ENCODE data around the gene KIAA1210. TPM values are rescaled to one million over a fixed set of nuclear protein-coding genes. Genes with fewer than 3 reads are reported as not detected.

Gene KIAA1210
- not detected for total RNA-seq
- not detected for polyA plus RNA-seq

DNA sequence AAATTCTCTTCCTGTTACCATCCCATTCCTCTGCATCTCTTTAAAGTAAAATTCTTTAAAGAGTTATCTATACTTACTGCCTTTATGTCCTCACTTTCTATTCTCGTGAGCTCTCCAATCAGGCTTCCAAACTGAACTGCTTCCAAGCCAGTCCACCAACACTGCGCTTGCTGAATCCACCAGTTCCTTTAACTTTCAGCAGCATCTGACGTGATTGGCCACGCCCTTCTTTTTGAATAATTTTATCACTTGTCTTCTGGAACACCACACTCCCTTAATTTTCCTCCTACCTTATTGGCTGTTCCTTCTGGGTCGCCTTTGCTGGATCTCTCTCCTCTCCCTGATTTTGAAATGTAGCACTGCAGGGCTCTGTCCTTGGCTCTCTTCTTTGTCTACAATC, at the start of gene KIAA1210:
Gene KIAA1210 (minus strand): TSS at position 163 of the 400 bp plus-strand sequence. CDS start 4,170 bp downstream, outside the sequence.
- ChIA-PET POLR2A (ENCODE audit: partially characterized antibody) (no interaction called here), CTCF (ENCODE audit: partially characterized antibody) (interaction anchor here (1.1 kb wide), 1 partner anchor 9 kb away, joined by 3 read pairs; no protein-coding TSS in a partner anchor)

DNA sequence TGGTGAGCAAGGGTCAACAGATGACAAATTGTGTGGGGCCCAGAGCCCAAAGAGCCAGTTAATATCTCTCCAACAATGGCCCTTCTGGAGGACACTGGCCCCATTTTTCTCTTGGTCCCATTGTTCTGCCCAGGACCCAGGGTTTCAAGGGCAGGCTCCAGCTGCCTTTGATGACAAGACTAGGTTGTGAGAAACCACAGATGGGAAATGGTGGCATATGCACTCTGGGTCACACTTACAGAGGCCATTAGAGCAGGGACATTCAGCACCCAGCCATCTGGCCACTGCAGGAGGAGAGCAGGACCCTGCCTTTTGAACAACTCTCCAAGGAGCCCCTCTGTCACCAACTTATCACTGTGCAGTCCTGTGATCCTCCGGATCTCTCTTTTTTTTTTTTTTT, 49.7 kb upstream of the KIAA1210 start:
- ChIA-PET POLR2A (ENCODE audit: partially characterized antibody) (no interaction called here), CTCF (ENCODE audit: partially characterized antibody) (no interaction called here)
- no peaks in the 10 kb centered on the region for H3K9me3 ChIP-seq (ENCODE audit: control insufficient read depth in 1 of 2, low read length in 2 of 2)
- no peak overlapping the region for H3K27ac ChIP-seq (ENCODE audit: low read depth, low read length)
- Mint-ChIP-seq H3K4me3 (no peak overlapping the region), H3K4me1 (no peaks in the 10 kb centered on the region), H3K27ac (no peak overlapping the region), H3K27me3 (peaks cover 0 to 2% of the 10 kb centered on the region in 2 donors), H3K9me3 (no peaks in the 10 kb centered on the region), H3K36me3 (no peaks in the 10 kb centered on the region)
- DNase-seq = no peak
- H3K4me1 ChIP-seq (ENCODE audit: insufficient read depth, low read length) = no peaks in the 10 kb centered on the region
- no peak overlapping the region for H3K4me3 ChIP-seq (ENCODE audit: low read length in 2 of 2)
- intact Hi-C loops (cut with micrococcal nuclease) = no loop called here
- H3K36me3 ChIP-seq (ENCODE audit: insufficient read depth, low read length) = no peaks in the 10 kb centered on the region
- no peaks in the 10 kb centered on the region for H3K27me3 ChIP-seq (ENCODE audit: insufficient read depth, low read length)

More for the DNA sequence above, at the start of gene KIAA1210:
- Mint-ChIP-seq H3K4me1 (no peaks in the 10 kb centered on the region), H3K4me3 (no peak within 1 kb of the TSS), H3K27ac (no peak within 1 kb of the TSS), H3K27me3 (peaks cover 1 to 2% of the 10 kb centered on the region in 2 donors), H3K36me3 (no peaks in the 10 kb centered on the region), H3K9me3 (no peaks in the 10 kb centered on the region)
- Histone ChIP-seq H3K9me3 (ENCODE audit: control insufficient read depth in 1 of 2, low read length in 2 of 2) (no peaks in the 10 kb centered on the region), H3K27ac (ENCODE audit: low read depth, low read length) (no peak within 1 kb of the TSS), H3K36me3 (ENCODE audit: insufficient read depth, low read length) (no peaks in the 10 kb centered on the region), H3K27me3 (ENCODE audit: insufficient read depth, low read length) (no peaks in the 10 kb centered on the region), H3K4me3 (ENCODE audit: low read length in 2 of 2) (no peak within 1 kb of the TSS), H3K4me1 (ENCODE audit: insufficient read depth, low read length) (no peaks in the 10 kb centered on the region)
- no peak for DNase-seq
- intact Hi-C loops (cut with micrococcal nuclease) = no loop called here

DNA sequence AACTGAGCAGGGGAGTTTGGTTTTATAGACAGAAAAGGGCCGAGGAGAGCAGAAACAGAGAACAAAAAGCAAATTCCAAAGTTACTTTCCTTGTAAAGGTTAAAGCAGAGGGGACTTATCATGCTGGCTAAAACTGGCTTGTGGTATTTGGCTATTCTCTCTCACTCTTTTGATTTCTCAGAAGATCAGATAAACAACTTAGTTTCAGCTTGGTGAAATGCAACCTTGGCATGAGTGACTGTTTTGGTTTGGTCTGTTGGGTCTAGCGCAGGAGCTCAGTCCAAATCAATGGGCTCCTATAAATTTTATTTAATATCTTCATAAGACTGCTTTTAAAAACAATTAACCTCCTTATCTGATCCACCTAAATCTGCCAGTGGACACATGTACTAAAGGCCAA, 47.3 kb upstream of the KIAA1210 start:
- POLR2A ChIA-PET (ENCODE audit: partially characterized antibody) = no interaction called here
- H3K27ac ChIP-seq (ENCODE audit: low read depth, low read length) = no peak overlapping the region
- CTCF ChIA-PET (ENCODE audit: partially characterized antibody) = no interaction called here
- intact Hi-C loops (cut with micrococcal nuclease) = no loop called here
- H3K27me3 ChIP-seq (ENCODE audit: insufficient read depth, low read length) = no peaks in the 10 kb centered on the region
- no peaks in the 10 kb centered on the region for H3K27me3 Mint-ChIP-seq
- H3K36me3 Mint-ChIP-seq = no peaks in the 10 kb centered on the region
- no peak overlapping the region for H3K4me3 Mint-ChIP-seq
- no peaks in the 10 kb centered on the region for H3K36me3 ChIP-seq (ENCODE audit: insufficient read depth, low read length)
- H3K4me1 Mint-ChIP-seq = no peaks in the 10 kb centered on the region
- H3K9me3 Mint-ChIP-seq = no peaks in the 10 kb centered on the region
- no peak for DNase-seq
- no peak overlapping the region for H3K27ac Mint-ChIP-seq
- no peak overlapping the region for H3K4me3 ChIP-seq (ENCODE audit: low read length in 2 of 2)
- no peaks in the 10 kb centered on the region for H3K4me1 ChIP-seq (ENCODE audit: insufficient read depth, low read length)
- no peaks in the 10 kb centered on the region for H3K9me3 ChIP-seq (ENCODE audit: control insufficient read depth in 1 of 2, low read length in 2 of 2)

DNA sequence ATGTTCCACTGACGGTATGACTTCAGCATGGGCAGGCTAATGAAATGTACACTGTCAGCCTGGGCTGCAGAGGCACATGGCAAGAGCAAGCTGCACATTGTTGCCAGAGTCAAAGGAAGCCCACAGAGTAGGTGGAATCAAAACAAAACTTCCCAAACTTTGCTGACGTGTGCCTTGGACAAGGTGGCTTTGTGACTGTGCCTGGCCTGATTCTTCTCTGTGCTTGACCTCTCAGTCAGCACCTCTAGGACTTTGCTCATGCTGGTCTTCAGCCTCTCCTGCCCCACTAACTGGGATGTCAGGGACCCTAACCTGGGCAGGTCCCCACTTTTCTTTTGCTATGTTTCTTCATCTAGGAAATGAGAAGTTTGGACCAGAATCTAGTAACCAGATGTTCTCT, 40.5 kb upstream of the KIAA1210 start:
- Mint-ChIP-seq H3K4me3 (no peak overlapping the region), H3K27ac (no peak overlapping the region), H3K9me3 (no peaks in the 10 kb centered on the region), H3K27me3 (peaks cover 3% of the 10 kb centered on the region in 2 donors), H3K36me3 (peaks cover 0 to 1% of the 10 kb centered on the region in 2 donors), H3K4me1 (no peaks in the 10 kb centered on the region)
- ChIA-PET CTCF (ENCODE audit: partially characterized antibody) (no interaction called here), POLR2A (ENCODE audit: partially characterized antibody) (no interaction called here)
- intact Hi-C loops (cut with micrococcal nuclease) = no loop called here
- Histone ChIP-seq H3K27me3 (ENCODE audit: insufficient read depth, low read length) (no peaks in the 10 kb centered on the region), H3K4me1 (ENCODE audit: insufficient read depth, low read length) (no peaks in the 10 kb centered on the region), H3K9me3 (ENCODE audit: control insufficient read depth in 1 of 2, low read length in 2 of 2) (no peaks in the 10 kb centered on the region), H3K27ac (ENCODE audit: low read depth, low read length) (no peak overlapping the region), H3K4me3 (ENCODE audit: low read length in 2 of 2) (no peak overlapping the region), H3K36me3 (ENCODE audit: insufficient read depth, low read length) (no peaks in the 10 kb centered on the region)
- no peak for DNase-seq

DNA sequence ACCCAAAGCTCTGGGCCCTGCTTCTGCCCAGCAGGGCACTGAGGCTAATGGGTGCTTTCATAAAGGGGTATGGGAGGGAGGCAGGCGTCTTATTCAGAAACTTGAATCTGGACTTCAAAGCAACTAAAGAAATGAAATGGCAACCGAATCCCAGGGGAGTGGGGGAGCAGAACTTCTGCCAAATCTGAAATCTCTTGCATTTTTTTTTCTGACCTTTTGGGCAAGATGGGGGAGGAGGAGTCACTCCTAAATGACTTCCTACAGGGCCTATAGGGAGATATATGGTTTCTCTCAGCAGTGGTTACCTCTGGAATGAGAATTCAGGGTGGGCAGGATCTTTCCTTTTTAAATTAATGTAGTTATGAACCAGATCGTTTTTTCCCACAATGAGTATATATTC, 30.6 kb upstream of the KIAA1210 start:
- peaks cover 4 to 9% of the 10 kb centered on the region in 2 donors for H3K27me3 Mint-ChIP-seq
- no peaks in the 10 kb centered on the region for H3K9me3 Mint-ChIP-seq
- Histone ChIP-seq H3K4me1 (ENCODE audit: insufficient read depth, low read length) (no peaks in the 10 kb centered on the region), H3K27ac (ENCODE audit: low read depth, low read length) (no peak overlapping the region), H3K36me3 (ENCODE audit: insufficient read depth, low read length) (no peaks in the 10 kb centered on the region), H3K9me3 (ENCODE audit: control insufficient read depth in 1 of 2, low read length in 2 of 2) (no peaks in the 10 kb centered on the region), H3K4me3 (ENCODE audit: low read length in 2 of 2) (no peak overlapping the region), H3K27me3 (ENCODE audit: insufficient read depth, low read length) (no peaks in the 10 kb centered on the region)
- POLR2A ChIA-PET (ENCODE audit: partially characterized antibody) = no interaction called here
- H3K36me3 Mint-ChIP-seq = no peaks in the 10 kb centered on the region
- CTCF ChIA-PET (ENCODE audit: partially characterized antibody) = no interaction called here
- H3K4me3 Mint-ChIP-seq = no peak overlapping the region
- intact Hi-C loops (cut with micrococcal nuclease) = no loop called here
- no peak overlapping the region for H3K27ac Mint-ChIP-seq
- DNase-seq = no peak
- H3K4me1 Mint-ChIP-seq = no peaks in the 10 kb centered on the region

DNA sequence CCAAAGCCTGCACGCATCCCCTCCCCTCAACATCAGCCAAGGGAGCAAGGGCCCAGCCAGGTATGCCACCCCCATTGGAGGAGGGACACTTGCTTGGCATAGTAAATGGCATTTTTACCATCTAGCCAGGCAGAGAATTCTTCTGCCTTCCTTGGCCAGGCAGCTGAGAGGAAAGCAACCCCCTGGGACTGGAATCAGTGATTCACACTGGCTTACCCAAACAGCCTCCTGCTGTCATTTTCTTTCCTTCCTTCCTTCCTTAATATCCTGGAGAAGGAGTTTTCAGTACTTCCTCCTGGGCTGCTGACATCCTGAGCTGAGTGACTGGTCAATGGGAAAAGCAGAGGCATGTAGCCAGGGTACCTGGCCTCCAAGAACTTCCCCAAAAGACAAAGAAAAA, 28.6 kb upstream of the KIAA1210 start:
- ChIA-PET CTCF (ENCODE audit: partially characterized antibody) (no interaction called here), POLR2A (ENCODE audit: partially characterized antibody) (no interaction called here)
- no peaks in the 10 kb centered on the region for H3K9me3 Mint-ChIP-seq
- no peak overlapping the region for H3K27ac Mint-ChIP-seq
- no peaks in the 10 kb centered on the region for H3K36me3 Mint-ChIP-seq
- Histone ChIP-seq H3K4me1 (ENCODE audit: insufficient read depth, low read length) (no peaks in the 10 kb centered on the region), H3K4me3 (ENCODE audit: low read length in 2 of 2) (no peak overlapping the region), H3K9me3 (ENCODE audit: control insufficient read depth in 1 of 2, low read length in 2 of 2) (no peaks in the 10 kb centered on the region), H3K36me3 (ENCODE audit: insufficient read depth, low read length) (no peaks in the 10 kb centered on the region), H3K27me3 (ENCODE audit: insufficient read depth, low read length) (no peaks in the 10 kb centered on the region), H3K27ac (ENCODE audit: low read depth, low read length) (no peak overlapping the region)
- H3K4me1 Mint-ChIP-seq = no peaks in the 10 kb centered on the region
- no peak overlapping the region for H3K4me3 Mint-ChIP-seq
- H3K27me3 Mint-ChIP-seq = peaks cover 3 to 8% of the 10 kb centered on the region in 2 donors
- intact Hi-C loops (cut with micrococcal nuclease) = no loop called here
- no peak for DNase-seq

DNA sequence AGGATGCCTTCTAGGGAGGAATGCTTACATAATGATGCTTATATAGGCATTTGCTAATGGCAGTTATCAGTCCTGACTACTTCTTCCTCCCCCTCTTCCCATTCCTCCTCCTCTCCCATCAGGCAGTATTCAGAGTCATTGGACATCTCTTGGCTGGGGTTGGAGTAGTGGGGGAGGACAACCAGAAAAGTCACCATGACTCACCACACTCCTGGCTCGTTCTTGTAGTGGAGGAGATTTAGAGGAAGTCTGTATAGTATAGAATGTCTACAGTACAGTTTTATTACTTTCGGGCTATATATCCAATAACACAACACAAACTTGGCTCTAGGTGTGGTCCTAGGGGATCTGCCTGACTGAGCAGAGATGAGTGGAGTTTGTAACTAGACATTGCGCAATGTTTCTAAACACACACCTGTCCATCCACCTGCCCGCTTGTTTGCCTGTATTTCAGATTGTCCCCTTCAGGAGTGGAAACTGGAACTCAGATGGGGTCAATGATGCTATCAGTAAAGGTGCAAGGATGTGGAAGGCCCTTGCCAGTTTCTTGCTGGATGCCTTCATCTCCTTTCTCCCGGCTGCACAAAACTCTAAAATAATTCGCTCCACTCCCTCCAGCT, 27.9 kb upstream of the KIAA1210 start:
- Mint-ChIP-seq H3K4me1 (no peaks in the 10 kb centered on the region), H3K27ac (no peak overlapping the region), H3K9me3 (no peaks in the 10 kb centered on the region), H3K36me3 (no peaks in the 10 kb centered on the region), H3K4me3 (no peak overlapping the region), H3K27me3 (peaks cover 3 to 8% of the 10 kb centered on the region in 2 donors)
- Histone ChIP-seq H3K27me3 (ENCODE audit: insufficient read depth, low read length) (no peaks in the 10 kb centered on the region), H3K4me3 (ENCODE audit: low read length in 2 of 2) (no peak overlapping the region), H3K4me1 (ENCODE audit: insufficient read depth, low read length) (no peaks in the 10 kb centered on the region), H3K9me3 (ENCODE audit: control insufficient read depth in 1 of 2, low read length in 2 of 2) (no peaks in the 10 kb centered on the region), H3K36me3 (ENCODE audit: insufficient read depth, low read length) (no peaks in the 10 kb centered on the region), H3K27ac (ENCODE audit: low read depth, low read length) (no peak overlapping the region)
- ChIA-PET POLR2A (ENCODE audit: partially characterized antibody) (no interaction called here), CTCF (ENCODE audit: partially characterized antibody) (no interaction called here)
- intact Hi-C loops (cut with micrococcal nuclease) = no loop called here
- no peak for DNase-seq

DNA sequence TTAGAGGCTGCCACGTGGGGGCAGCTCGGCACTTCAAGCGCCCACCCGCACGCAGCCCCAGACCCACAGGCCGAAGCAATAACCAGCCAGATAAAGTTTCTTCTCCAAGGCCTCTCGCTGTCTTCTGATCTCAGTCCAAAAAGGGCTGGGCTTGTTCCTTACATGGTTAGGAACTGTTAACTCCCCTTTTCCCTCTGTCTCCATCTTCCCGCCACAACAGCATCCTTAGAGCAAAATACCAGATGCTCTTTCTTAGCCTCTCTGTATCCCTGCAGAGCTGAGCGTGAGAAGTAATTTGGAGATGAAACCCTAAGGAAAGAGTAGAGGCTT, 23.4 kb upstream of the KIAA1210 start:
- no peaks in the 10 kb centered on the region for H3K36me3 Mint-ChIP-seq
- H3K4me1 Mint-ChIP-seq = no peaks in the 10 kb centered on the region

More for the DNA sequence above, 23.4 kb upstream of the KIAA1210 start:
- H3K4me3 Mint-ChIP-seq = peak overlapping the region in 1 of 8 donors; percentile 63
- intact Hi-C loops (cut with micrococcal nuclease) = no loop called here
- ChIA-PET POLR2A (ENCODE audit: partially characterized antibody) (no interaction called here), CTCF (ENCODE audit: partially characterized antibody) (no interaction called here)
- Histone ChIP-seq H3K9me3 (ENCODE audit: control insufficient read depth in 1 of 2, low read length in 2 of 2) (no peaks in the 10 kb centered on the region), H3K4me3 (ENCODE audit: low read length in 2 of 2) (no peak overlapping the region), H3K27ac (ENCODE audit: low read depth, low read length) (no peak overlapping the region), H3K36me3 (ENCODE audit: insufficient read depth, low read length) (no peaks in the 10 kb centered on the region), H3K27me3 (ENCODE audit: insufficient read depth, low read length) (no peaks in the 10 kb centered on the region), H3K4me1 (ENCODE audit: insufficient read depth, low read length) (no peaks in the 10 kb centered on the region)
- no peaks in the 10 kb centered on the region for H3K9me3 Mint-ChIP-seq
- H3K27ac Mint-ChIP-seq = no peak overlapping the region
- peaks cover 2 to 3% of the 10 kb centered on the region in 2 donors for H3K27me3 Mint-ChIP-seq
- no peak for DNase-seq

Measured in CD4-positive, alpha-beta memory T cell (primary cell).